DOHH2 (cell line): ENCODE results near the gene TMEM50B.

Source experiments
- H3F3A ChIP-seq: fragments of 200-600 bp; sonication (generic), shearing (Covaris generic); 2 replicates; pipeline ENCODE4 v1.6.0; 2016; ENCODE audit warnings: antibody characterized with exemption, mild to moderate bottlenecking; ENCODE audit not compliant: control insufficient read depth, insufficient read depth
- H3K27ac ChIP-seq: fragments of 200-600 bp; sonication (generic); 2 replicates; pipeline ENCODE4 v1.5.1; 2014; ENCODE audit warnings: low read depth, mild to moderate bottlenecking, low read length, moderate library complexity
- H3K27me3 ChIP-seq: fragments of 200-600 bp; sonication (generic); 2 replicates; pipeline ENCODE4 v1.6.1; 2014; ENCODE audit warnings: mild to moderate bottlenecking, low read length, mixed read lengths; ENCODE audit not compliant: control insufficient read depth
- H3K36me3 ChIP-seq: fragments of 200-600 bp; sonication (generic); 2 replicates; pipeline ENCODE4 v1.6.1; 2014; ENCODE audit warnings: mild to moderate bottlenecking, low read length, moderate library complexity, mixed read lengths; ENCODE audit not compliant: control insufficient read depth
- H3K4me1 ChIP-seq: fragments of 200-600 bp; sonication (generic); 2 replicates; pipeline ENCODE4 v1.6.1; 2014; ENCODE audit warnings: mild to moderate bottlenecking, low read length, mixed read lengths; ENCODE audit not compliant: control insufficient read depth
- H3K4me2 ChIP-seq: fragments of 200-600 bp; sonication (generic); 2 replicates; pipeline ENCODE4 v1.6.0; 2014; ENCODE audit warnings: mild to moderate bottlenecking, low read length, moderate library complexity
- H3K4me3 ChIP-seq: fragments of 200-600 bp; sonication (generic); 2 replicates; pipeline ENCODE4 v1.5.1; 2014; ENCODE audit warnings: mild to moderate bottlenecking, low read length, mixed read lengths
- H3K79me2 ChIP-seq: fragments of 200-600 bp; sonication (generic); 2 replicates; pipeline ENCODE4 v1.6.1; 2014; ENCODE audit warnings: mild to moderate bottlenecking, low read length, mixed read lengths; ENCODE audit not compliant: control insufficient read depth
- H3K9me2 ChIP-seq: fragments of 200-600 bp; sonication (generic); replicated peaks from 2 replicates; pipeline ENCODE4 v1.6.1; 2014; ENCODE audit warnings: mild to moderate bottlenecking, low read length, mixed read lengths; ENCODE audit not compliant: control insufficient read depth
- H3K9me3 ChIP-seq: fragments of 200-600 bp; sonication (generic); 2 replicates; pipeline ENCODE4 v1.6.1; 2014; ENCODE audit warnings: antibody characterized with exemption, low read length, mixed read lengths; ENCODE audit not compliant: control insufficient read depth, insufficient read depth
- H4K20me1 ChIP-seq: fragments of 200-600 bp; sonication (generic); 2 replicates; pipeline ENCODE4 v1.6.0; 2014; ENCODE audit warnings: low read depth, mild to moderate bottlenecking, antibody characterized with exemption, low read length, moderate library complexity; ENCODE audit not compliant: control insufficient read depth, insufficient read depth
- EZH2phosphoT487 ChIP-seq: fragments of 200-600 bp; sonication (generic); IDR thresholded peaks from 2 replicates; pipeline ENCODE4 v1.6.1; 2017; ENCODE audit warnings: borderline replicate concordance, mild to moderate bottlenecking, antibody characterized with exemption, low read length, moderate library complexity, mixed read lengths
- TF ChIP-seq, protein P1 (sequence below): fragments of 200-600 bp; sonication (generic); IDR thresholded peaks from one replicate; pipeline ENCODE4 v1.5.1; 2014; ENCODE audit warnings: antibody characterized with exemption, mild to moderate bottlenecking, low read depth, low read length; ENCODE audit not compliant: poor library complexity, severe bottlenecking

The TMEM50B gene

DNA sequence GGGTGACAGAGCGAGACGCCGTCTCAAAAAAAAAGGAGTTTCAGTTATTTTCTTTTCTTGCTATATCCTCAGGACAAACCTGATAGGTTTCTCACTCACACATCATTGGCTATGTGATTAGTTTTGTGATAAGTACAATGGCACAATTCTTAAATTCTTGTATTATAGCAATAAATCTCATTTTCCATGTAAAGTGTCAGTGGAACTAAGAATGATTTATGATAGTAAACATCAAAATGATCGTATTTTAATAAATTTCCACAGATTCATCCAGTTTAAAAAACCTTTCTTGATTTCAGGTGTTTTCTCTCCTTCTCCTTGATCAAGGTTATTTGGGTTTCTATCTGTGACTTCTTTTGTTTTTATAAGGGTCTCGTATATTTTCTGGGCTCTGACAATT is 8.2 kb upstream of the TMEM50B start:
- no peak for TF ChIP-seq EZH2phosphoT487
- TF ChIP-seq, protein P1, sequence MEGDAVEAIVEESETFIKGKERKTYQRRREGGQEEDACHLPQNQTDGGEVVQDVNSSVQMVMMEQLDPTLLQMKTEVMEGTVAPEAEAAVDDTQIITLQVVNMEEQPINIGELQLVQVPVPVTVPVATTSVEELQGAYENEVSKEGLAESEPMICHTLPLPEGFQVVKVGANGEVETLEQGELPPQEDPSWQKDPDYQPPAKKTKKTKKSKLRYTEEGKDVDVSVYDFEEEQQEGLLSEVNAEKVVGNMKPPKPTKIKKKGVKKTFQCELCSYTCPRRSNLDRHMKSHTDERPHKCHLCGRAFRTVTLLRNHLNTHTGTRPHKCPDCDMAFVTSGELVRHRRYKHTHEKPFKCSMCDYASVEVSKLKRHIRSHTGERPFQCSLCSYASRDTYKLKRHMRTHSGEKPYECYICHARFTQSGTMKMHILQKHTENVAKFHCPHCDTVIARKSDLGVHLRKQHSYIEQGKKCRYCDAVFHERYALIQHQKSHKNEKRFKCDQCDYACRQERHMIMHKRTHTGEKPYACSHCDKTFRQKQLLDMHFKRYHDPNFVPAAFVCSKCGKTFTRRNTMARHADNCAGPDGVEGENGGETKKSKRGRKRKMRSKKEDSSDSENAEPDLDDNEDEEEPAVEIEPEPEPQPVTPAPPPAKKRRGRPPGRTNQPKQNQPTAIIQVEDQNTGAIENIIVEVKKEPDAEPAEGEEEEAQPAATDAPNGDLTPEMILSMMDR, result no peak
- no peaks in the 10 kb centered on the region for H4K20me1 ChIP-seq
- no peak overlapping the region for H3K4me3 ChIP-seq
- peaks cover 11% of the 10 kb centered on the region for H3K4me1 ChIP-seq
- H3K4me2 ChIP-seq, result no peak overlapping the region
- no peaks in the 10 kb centered on the region for H3F3A ChIP-seq
- H3K9me2 ChIP-seq, result no peaks in the 10 kb centered on the region
- H3K27ac ChIP-seq, result no peak overlapping the region
- H3K9me3 ChIP-seq, result no peaks in the 10 kb centered on the region
- H3K79me2 ChIP-seq, result no peaks in the 10 kb centered on the region
- 0 out of 2 replicates have a peak, but pooled peaks cover 5% of the 10 kb centered on the region for H3K27me3 ChIP-seq
- H3K36me3 ChIP-seq, result no peaks in the 10 kb centered on the region

GRCh38 chr21:33481314-33481943 is 1.7 kb upstream of the TMEM50B start:
- H3K4me3 ChIP-seq, result no peak overlapping the region
- peaks cover 2% of the 10 kb centered on the region; the same call in 1 of the 2 replicates for H3F3A ChIP-seq
- H3K36me3 ChIP-seq, result 0 out of 2 replicates have a peak, but pooled peaks cover 2% of the 10 kb centered on the region
- H3K27me3 ChIP-seq, result no peaks in the 10 kb centered on the region
- H3K79me2 ChIP-seq, result peaks cover 25% of the 10 kb centered on the region
- peak overlapping the region; percentile 61; the same call in 1 of the 2 replicates for H3K4me2 ChIP-seq
- no peak overlapping the region for H3K27ac ChIP-seq
- no peaks in the 10 kb centered on the region for H3K9me2 ChIP-seq
- H3K9me3 ChIP-seq, result no peaks in the 10 kb centered on the region
- peaks cover 13% of the 10 kb centered on the region for H3K4me1 ChIP-seq
- TF ChIP-seq, protein P1, result no peak
- TF ChIP-seq EZH2phosphoT487, result no peak
- no peaks in the 10 kb centered on the region for H4K20me1 ChIP-seq

GRCh38 chr21:33480481-33481103 is 818 bp upstream of the TMEM50B start:
- peak overlapping the region; percentile 52 for H3K27ac ChIP-seq

More at GRCh38 chr21:33480481-33481103, 818 bp upstream of the TMEM50B start:
- Histone ChIP-seq H3K4me2 (peak overlapping the region; percentile 61), H3K9me3 (no peaks in the 10 kb centered on the region), H3K27me3 (no peaks in the 10 kb centered on the region), H3K36me3 (0 out of 2 replicates have a peak, but pooled peaks cover 2% of the 10 kb centered on the region), H3K4me1 (peaks cover 13% of the 10 kb centered on the region), H3K4me3 (peak overlapping the region; percentile 76), H3K79me2 (peaks cover 30% of the 10 kb centered on the region), H3K9me2 (no peaks in the 10 kb centered on the region), H3F3A (peaks cover 2% of the 10 kb centered on the region; the same call in 1 of the 2 replicates), H4K20me1 (no peaks in the 10 kb centered on the region)
- TF ChIP-seq, protein P1, result no peak
- TF ChIP-seq EZH2phosphoT487, result no peak
